H1 (cell line): ENCODE data around the gene UNC5B. TPM values are rescaled to one million over a fixed set of nuclear protein-coding genes. Genes with fewer than 3 reads are reported as not detected.

Experiments
- CTCF ChIA-PET: fragments of 300-600 bp; sonication (Branson Sonifier 250); formaldehyde crosslinking; loops from one replicate; lab custom pipeline; 2021; ENCODE audit not compliant: partially characterized antibody; lab: Charles Lee
- POLR2A ChIA-PET: fragments of 300-600 bp; sonication (Branson Sonifier 250); formaldehyde crosslinking; loops from one replicate; lab custom pipeline; 2021; ENCODE audit warnings: inconsistent platforms; ENCODE audit not compliant: partially characterized antibody; lab: Charles Lee
- DNase-seq, 2 experiments: peaks; one replicate each; pipeline versions ENCODE4 v3.0.0 to v3.0.0-alpha.2; 2010 to 2022; ENCODE audit warnings: low spot score in 2 of 2, low read depth in 1 of 2, mixed read lengths in 1 of 2
- FAIRE-seq: peaks from 2 replicates; lab custom pipeline; 2011; peaks lifted over from hg19 to GRCh38; lab: Jason Lieb, UNC
- H2AFZ ChIP-seq: 2 replicates; pipeline ENCODE4 v1.8.1; 2012; ENCODE audit warnings: low read length, inconsistent platforms
- H2AK5ac ChIP-seq: 2 replicates; pipeline ENCODE4 v1.6.1; 2013; ENCODE audit warnings: low read depth, low read length
- H2BK120ac ChIP-seq: replicated peaks from 2 replicates; pipeline ENCODE3; 2013; ENCODE audit warnings: low read depth, low read length, inconsistent platforms
- H2BK12ac ChIP-seq: 2 replicates; pipeline ENCODE4 v1.6.1; 2013; ENCODE audit warnings: low read depth, low read length
- H2BK15ac ChIP-seq: 2 replicates; pipeline ENCODE4 v1.6.1; 2013; ENCODE audit warnings: low read length
- H2BK20ac ChIP-seq: 2 replicates; pipeline ENCODE4 v1.6.1; 2013; ENCODE audit warnings: low read length
- H2BK5ac ChIP-seq: 2 replicates; pipeline ENCODE4 v1.6.1; 2013; ENCODE audit warnings: low read depth, low read length
- H3K14ac ChIP-seq: 2 replicates; pipeline ENCODE4 v1.6.1; 2013; ENCODE audit warnings: inconsistent platforms; ENCODE audit not compliant: insufficient read length
- H3K18ac ChIP-seq: 2 replicates; pipeline ENCODE4 v1.6.1; 2013; ENCODE audit warnings: low read length; ENCODE audit errors: extremely low read depth
- H3K23ac ChIP-seq: 2 replicates; pipeline ENCODE4 v1.6.1; 2013; ENCODE audit warnings: inconsistent platforms; ENCODE audit not compliant: insufficient read length
- H3K23me2 ChIP-seq: 2 replicates; pipeline ENCODE4 v1.6.1; 2013; ENCODE audit warnings: low read depth, low read length
- H3K27ac ChIP-seq: 2 replicates; pipeline ENCODE4 v1.6.1; 2011; ENCODE audit warnings: low read depth, low read length, inconsistent platforms
- H3K27me3 ChIP-seq, 4 experiments: replicated peaks in 1 of 4; 1 replicate in 1 of 4; 2 replicates in 3 of 4; pipeline versions ENCODE4 v1.6.1 to v1.8.1; 2011 to 2013; ENCODE audit warnings: low read length in 3 of 4, mild to moderate bottlenecking in 3 of 4, inconsistent platforms in 2 of 4, mixed read lengths in 2 of 4, moderate library complexity in 1 of 4; ENCODE audit not compliant: control insufficient read depth in 3 of 4, insufficient read depth in 3 of 4; ENCODE audit errors: extremely low read depth in 1 of 4
- H3K36me3 ChIP-seq, 4 experiments: 2 replicates each; pipeline versions ENCODE4 v1.6.1 to v1.8.1; 2011 to 2013; ENCODE audit warnings: mild to moderate bottlenecking in 4 of 4, low read length in 3 of 4, moderate library complexity in 2 of 4, control low read depth in 1 of 4, inconsistent platforms in 1 of 4; ENCODE audit not compliant: insufficient read depth in 4 of 4, control insufficient read depth in 2 of 4
- H3K4ac ChIP-seq: replicated peaks from 2 replicates; pipeline ENCODE3; 2013; ENCODE audit warnings: low read length, low read depth, mixed read lengths, inconsistent platforms; ENCODE audit not compliant: insufficient read length
- H3K4me1 ChIP-seq, 4 experiments: replicated peaks in 1 of 4; 1 replicate in 1 of 4; 2 replicates in 3 of 4; pipeline versions ENCODE4 v1.6.1 to v1.8.1; 2011 to 2013; ENCODE audit warnings: low read length in 3 of 4, inconsistent platforms in 2 of 4, mixed read lengths in 1 of 4; ENCODE audit not compliant: insufficient read depth in 4 of 4, control insufficient read depth in 3 of 4
- H3K4me2 ChIP-seq, 2 experiments: 2 replicates each; pipeline versions ENCODE4 v1.6.1 to v1.8.1; 2011 to 2013; ENCODE audit warnings: low read depth in 2 of 2, low read length in 2 of 2, control low read depth in 1 of 2, inconsistent platforms in 1 of 2, mild to moderate bottlenecking in 1 of 2; ENCODE audit not compliant: insufficient read depth in 1 of 2
- H3K4me3 ChIP-seq, 4 experiments: fragments of 200-600, 300-600 bp in 1 of 4; sonication (generic), shearing (Covaris generic), sonication (Bioruptor Twin) in 1 of 4; 2 replicates each; pipeline versions ENCODE4 v1.5.1 to v1.8.1; 2011 to 2016; ENCODE audit warnings: low read length in 4 of 4, low read depth in 3 of 4, control low read depth in 2 of 4, inconsistent platforms in 2 of 4, mild to moderate bottlenecking in 2 of 4, mixed read lengths in 1 of 4, moderate library complexity in 1 of 4; ENCODE audit not compliant: insufficient read depth in 2 of 4; ENCODE audit errors: extremely low read depth in 1 of 4
- H3K56ac ChIP-seq: replicated peaks from 2 replicates; pipeline ENCODE3; 2013; ENCODE audit warnings: low read depth, mild to moderate bottlenecking, mixed read lengths, low read length, inconsistent platforms; ENCODE audit not compliant: insufficient read length
- H3K79me1 ChIP-seq: 2 replicates; pipeline ENCODE4 v1.6.1; 2013; ENCODE audit warnings: low read depth, low read length, control low read depth
- H3K79me2 ChIP-seq, 2 experiments: 2 replicates each; pipeline versions ENCODE4 v1.6.1 to v1.8.1; 2012 to 2013; ENCODE audit warnings: low read length in 2 of 2, mild to moderate bottlenecking in 2 of 2, inconsistent platforms in 1 of 2; ENCODE audit not compliant: insufficient read depth in 2 of 2, control insufficient read depth in 1 of 2
- H3K9ac ChIP-seq, 4 experiments: replicated peaks in 1 of 4; 1 replicate in 1 of 4; 2 replicates in 3 of 4; pipeline versions ENCODE4 v1.6.1 to v1.8.1; 2011 to 2013; ENCODE audit warnings: low read depth in 3 of 4, low read length in 3 of 4, control low read depth in 2 of 4, mild to moderate bottlenecking in 2 of 4, moderate library complexity in 2 of 4, inconsistent platforms in 1 of 4; ENCODE audit errors: extremely low read depth in 1 of 4
- H3K9me3 ChIP-seq, 2 experiments: 2 replicates each; pipeline versions ENCODE4 v1.6.1 to v1.8.1; 2012 to 2013; ENCODE audit warnings: mild to moderate bottlenecking in 2 of 2, moderate library complexity in 2 of 2, control low read depth in 1 of 2, inconsistent platforms in 1 of 2, low read depth in 1 of 2, low read length in 1 of 2, mixed read lengths in 1 of 2; ENCODE audit not compliant: insufficient read depth in 2 of 2
- H4K20me1 ChIP-seq, 2 experiments: replicated peaks in 1 of 2; 2 replicates each; pipeline versions ENCODE3 to v1.8.1; 2011 to 2013; ENCODE audit warnings: inconsistent platforms in 2 of 2, low read length in 2 of 2, mild to moderate bottlenecking in 1 of 2; ENCODE audit not compliant: insufficient read depth in 2 of 2, control insufficient read depth in 1 of 2
- H4K5ac ChIP-seq: 2 replicates; pipeline ENCODE4 v1.6.1; 2013; ENCODE audit warnings: low read length, low read depth, mixed read lengths, inconsistent platforms; ENCODE audit not compliant: insufficient read length
- H4K8ac ChIP-seq: 2 replicates; pipeline ENCODE4 v1.8.0; 2013; ENCODE audit warnings: mild to moderate bottlenecking, moderate library complexity, low read length, inconsistent platforms; ENCODE audit not compliant: insufficient read depth; ENCODE audit errors: extremely low read depth
- H4K91ac ChIP-seq: replicated peaks from 2 replicates; pipeline ENCODE3; 2013; ENCODE audit warnings: low read length, mixed read lengths, inconsistent platforms; ENCODE audit not compliant: insufficient read length
- BRCA1 ChIP-seq: IDR thresholded peaks from 2 replicates; pipeline ENCODE4 v1.6.1; 2012; ENCODE audit warnings: low read depth, low read length, improper control_type of control experiment
- EGR1 ChIP-seq: IDR thresholded peaks from 2 replicates; pipeline ENCODE4 v1.6.1; 2011; ENCODE audit warnings: low read depth, low read length, borderline replicate concordance
- POLR2A ChIP-seq, 2 experiments: IDR thresholded peaks; 1 replicate in 1 of 2; 2 replicates in 1 of 2; pipeline ENCODE4 v1.6.1; 2011; ENCODE audit warnings: low read depth in 2 of 2, low read length in 2 of 2, mild to moderate bottlenecking in 2 of 2; ENCODE audit errors: control extremely low read depth in 1 of 2
- TEAD4 ChIP-seq: IDR thresholded peaks from 2 replicates; pipeline ENCODE4 v1.6.1; 2012; ENCODE audit warnings: low read depth, low read length, inconsistent platforms, mixed read lengths
- YY1 ChIP-seq: IDR thresholded peaks from 2 replicates; pipeline ENCODE4 v1.6.1; 2011; ENCODE audit warnings: low read depth, mild to moderate bottlenecking, low read length
- WGBS, 2 experiments: shearing (Covaris generic) in 1 of 2; methylation state at CpG; one replicate each; pipeline versions ENCODE4 v1.1.6 to v1.1.7; 2013 to 2015; ENCODE audit warnings: low lambda C conversion rate in 2 of 2, mixed read lengths in 2 of 2, inconsistent platforms in 1 of 2, low coverage in 1 of 2, missing lambda C conversion rate in 1 of 2; ENCODE audit not compliant: insufficient replicate concordance in 2 of 2, insufficient coverage in 1 of 2, insufficient read length in 1 of 2; ENCODE audit errors: extremely low coverage in 1 of 2, missing lambda C conversion rate in 1 of 2; 5-methylcytosine and 5-hydroxymethylcytosine counted together
- polyA plus RNA-seq, 7 experiments: library from polyadenylated mRNA; depleted of rRNA in 3 of 7; stranded (reverse) in 5 of 7; unstranded in 2 of 7; fragments of >200 nt in 5 of 7; fragments of 200-250 nt in 2 of 7; gene quantifications; 1 replicate in 5 of 7; 2 replicates in 1 of 7; 4 replicates in 1 of 7; pipeline versions ENCODE4 v1.2.1 to v1.2.3, GENCODE V29; 2011 to 2013; ENCODE audit warnings: missing spikeins in 2 of 7, mixed read lengths in 2 of 7
- total RNA-seq: library from RNA; stranded (reverse); fragmentation: NEBNext Ultra II Directional; extraction: Animal tissue kit (Norgen Biotek cat#: 25700); gene quantifications from 2 replicates; pipeline ENCODE4 v1.2.1, GENCODE V29; 2021
- TF ChIP-seq, protein P1 (sequence below): IDR thresholded peaks from 2 replicates; pipeline ENCODE4 v1.6.1; 2012; ENCODE audit warnings: inconsistent platforms
- TF ChIP-seq, protein P2 (sequence below): IDR thresholded peaks from 2 replicates; pipeline ENCODE4 v1.6.1; 2012; ENCODE audit warnings: inconsistent platforms

UNC5B gene
- total and polyA plus RNA-seq, 2 of the 8 experiments (the other 6 are each of a cell fraction or from before 2014, with no cell fraction given), result 27.9 to 31.8 TPM

DNA sequence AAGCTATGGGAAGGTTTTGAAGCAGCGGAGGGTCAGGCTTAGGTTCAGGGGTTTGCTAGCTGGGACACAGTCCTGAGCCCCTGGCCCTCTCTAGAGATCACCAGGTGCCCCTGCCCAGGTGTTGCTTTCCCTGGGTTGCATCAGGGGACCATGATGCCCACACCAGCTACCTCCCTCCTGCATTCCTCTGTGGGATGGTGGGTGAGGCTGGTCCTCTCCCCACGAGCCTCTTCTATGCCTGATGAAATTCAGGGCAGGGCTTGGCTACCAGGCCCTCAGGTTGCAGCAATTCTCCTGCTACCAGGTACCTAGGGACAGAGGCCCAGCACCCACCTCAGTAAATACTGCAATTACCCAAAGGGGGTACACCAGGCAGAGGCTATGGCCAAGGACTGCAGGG lies 95.9 kb downstream of the UNC5B start:
- H4K91ac ChIP-seq, result no peak overlapping the region
- no peaks in the 10 kb centered on the region for H3K23me2 ChIP-seq
- DNase-seq (no peak), FAIRE-seq (no peak)
- H3K79me1 ChIP-seq, result no peaks in the 10 kb centered on the region
- TF ChIP-seq POLR2A (IDR thresholded peaks at IDR 0.05; ENCODE audit: control extremely low read depth in 1 of 2, low read depth in 2 of 2, low read length in 2 of 2), result no peak
- TF ChIP-seq, protein P1, sequence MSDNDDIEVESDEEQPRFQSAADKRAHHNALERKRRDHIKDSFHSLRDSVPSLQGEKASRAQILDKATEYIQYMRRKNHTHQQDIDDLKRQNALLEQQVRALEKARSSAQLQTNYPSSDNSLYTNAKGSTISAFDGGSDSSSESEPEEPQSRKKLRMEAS, result no peak
- no peak for TF ChIP-seq TEAD4
- TF ChIP-seq EGR1, result no peak
- no peak for TF ChIP-seq BRCA1
- no peak for TF ChIP-seq YY1
- TF ChIP-seq, protein P2, sequence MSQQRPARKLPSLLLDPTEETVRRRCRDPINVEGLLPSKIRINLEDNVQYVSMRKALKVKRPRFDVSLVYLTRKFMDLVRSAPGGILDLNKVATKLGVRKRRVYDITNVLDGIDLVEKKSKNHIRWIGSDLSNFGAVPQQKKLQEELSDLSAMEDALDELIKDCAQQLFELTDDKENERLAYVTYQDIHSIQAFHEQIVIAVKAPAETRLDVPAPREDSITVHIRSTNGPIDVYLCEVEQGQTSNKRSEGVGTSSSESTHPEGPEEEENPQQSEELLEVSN, result no peak
- CTCF ChIA-PET, result interaction anchor here (1.2 to 4.5 kb wide), 10 partner anchors 10 to 405 kb away, joined by 3 to 32 read pairs (median 4); partner anchors contain the start of gene SLC29A3
- H2AK5ac ChIP-seq, result no peak overlapping the region
- no peaks in the 10 kb centered on the region for H4K20me1 ChIP-seq
- H2BK20ac ChIP-seq, result no peak overlapping the region
- WGBS, 2 experiments, result 93% methylated on average over 2 of the region's 2 CpGs; no CpG with 5 or more reads in 1 of the 2 experiments
- no peak overlapping the region for H3K4me2 ChIP-seq
- H3K27me3 ChIP-seq, result peaks cover 0 to 5% (median 0%) of the 10 kb centered on the region in 4 experiments; a peak in 2 of 7 replicates
- H2BK5ac ChIP-seq, result no peak overlapping the region
- POLR2A ChIA-PET, result no interaction called here
- H2AFZ ChIP-seq, result no peak overlapping the region
- H3K36me3 ChIP-seq, result no peaks in the 10 kb centered on the region
- no peaks in the 10 kb centered on the region for H3K9me3 ChIP-seq
- H2BK15ac ChIP-seq, result no peak overlapping the region
- no peak overlapping the region for H2BK12ac ChIP-seq
- H3K4me1 ChIP-seq, result peaks cover 0 to 4% (median 0%) of the 10 kb centered on the region in 4 experiments; a peak in 1 of 7 replicates
- no peak overlapping the region for H3K23ac ChIP-seq
- H3K14ac ChIP-seq, result no peak overlapping the region
- no peak overlapping the region for H3K9ac ChIP-seq
- H3K56ac ChIP-seq, result no peak overlapping the region
- no peak overlapping the region for H2BK120ac ChIP-seq
- no peak overlapping the region for H3K18ac ChIP-seq
- H3K79me2 ChIP-seq, result no peaks in the 10 kb centered on the region; a peak in 1 of 4 replicates
- no peak overlapping the region for H3K4me3 ChIP-seq
- no peak overlapping the region for H3K27ac ChIP-seq
- no peak overlapping the region for H4K5ac ChIP-seq
- H4K8ac ChIP-seq, result no peak overlapping the region; the same call in 1 of the 2 replicates
- H3K4ac ChIP-seq, result no peak overlapping the region
